ENCODE measurements around the gene SMKR1. TPM values are rescaled to one million over a fixed set of nuclear protein-coding genes. Genes with fewer than 3 reads are reported as not detected.

Gene SMKR1
- total RNA-seq, 1 experiment from 2014 or later = not detected

DNA sequence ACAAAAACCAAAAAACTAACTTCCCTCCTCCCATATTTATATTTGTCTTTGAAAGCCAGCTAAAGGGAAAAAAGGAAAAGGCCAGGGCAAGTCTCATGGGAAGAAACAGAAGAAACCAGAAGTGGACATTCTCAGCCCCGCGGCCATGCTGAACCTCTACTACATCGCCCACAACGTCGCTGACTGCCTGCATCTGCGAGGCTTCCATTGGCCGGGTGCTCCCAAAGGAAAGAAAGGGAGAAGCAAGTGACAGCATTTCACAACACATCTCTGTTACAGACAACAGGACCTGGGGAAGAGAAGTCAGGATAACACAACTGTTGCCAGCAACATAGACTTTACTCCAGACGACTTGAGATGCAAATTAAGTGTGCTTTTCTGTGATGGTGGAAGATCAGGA is 9.9 kb downstream of the SMKR1 start:
- Mint-ChIP-seq H3K36me3 (ENCODE audit: insufficient read depth, unreplicated experiment) (no peaks in the 10 kb centered on the region), H3K4me3 (ENCODE audit: low read depth, unreplicated experiment) (no peak overlapping the region), H3K27me3 (ENCODE audit: unreplicated experiment) (peaks cover 28% of the 10 kb centered on the region), H3K9me3 (ENCODE audit: low read depth, unreplicated experiment) (no peaks in the 10 kb centered on the region), H3K27ac (ENCODE audit: unreplicated experiment) (no peak overlapping the region), H3K4me1 (ENCODE audit: low read depth, unreplicated experiment) (no peaks in the 10 kb centered on the region)
- intact Hi-C loops (cut with micrococcal nuclease; ENCODE audit: unreplicated experiment) = no loop called here
- CTCF ChIA-PET = no interaction called here
- DNase-seq = no peak
- no TSS peak for BruUV-seq (replicated peaks)
- TF ChIP-seq, protein P1, sequence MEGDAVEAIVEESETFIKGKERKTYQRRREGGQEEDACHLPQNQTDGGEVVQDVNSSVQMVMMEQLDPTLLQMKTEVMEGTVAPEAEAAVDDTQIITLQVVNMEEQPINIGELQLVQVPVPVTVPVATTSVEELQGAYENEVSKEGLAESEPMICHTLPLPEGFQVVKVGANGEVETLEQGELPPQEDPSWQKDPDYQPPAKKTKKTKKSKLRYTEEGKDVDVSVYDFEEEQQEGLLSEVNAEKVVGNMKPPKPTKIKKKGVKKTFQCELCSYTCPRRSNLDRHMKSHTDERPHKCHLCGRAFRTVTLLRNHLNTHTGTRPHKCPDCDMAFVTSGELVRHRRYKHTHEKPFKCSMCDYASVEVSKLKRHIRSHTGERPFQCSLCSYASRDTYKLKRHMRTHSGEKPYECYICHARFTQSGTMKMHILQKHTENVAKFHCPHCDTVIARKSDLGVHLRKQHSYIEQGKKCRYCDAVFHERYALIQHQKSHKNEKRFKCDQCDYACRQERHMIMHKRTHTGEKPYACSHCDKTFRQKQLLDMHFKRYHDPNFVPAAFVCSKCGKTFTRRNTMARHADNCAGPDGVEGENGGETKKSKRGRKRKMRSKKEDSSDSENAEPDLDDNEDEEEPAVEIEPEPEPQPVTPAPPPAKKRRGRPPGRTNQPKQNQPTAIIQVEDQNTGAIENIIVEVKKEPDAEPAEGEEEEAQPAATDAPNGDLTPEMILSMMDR (IDR thresholded peaks at IDR 0.05; ENCODE audit: unreplicated experiment) = no peak

GRCh38 chr7:129513546-129513945 is 11.2 kb downstream of the SMKR1 start:
- Mint-ChIP-seq H3K4me3 (ENCODE audit: low read depth, unreplicated experiment) (no peak overlapping the region), H3K9me3 (ENCODE audit: low read depth, unreplicated experiment) (no peaks in the 10 kb centered on the region), H3K36me3 (ENCODE audit: insufficient read depth, unreplicated experiment) (no peaks in the 10 kb centered on the region), H3K27me3 (ENCODE audit: unreplicated experiment) (peaks cover 28% of the 10 kb centered on the region), H3K4me1 (ENCODE audit: low read depth, unreplicated experiment) (no peaks in the 10 kb centered on the region), H3K27ac (ENCODE audit: unreplicated experiment) (no peak overlapping the region)
- CTCF ChIA-PET = no interaction called here
- intact Hi-C loops (cut with micrococcal nuclease; ENCODE audit: unreplicated experiment) = no loop called here
- DNase-seq = no peak
- BruUV-seq (replicated peaks) = no TSS peak
- TF ChIP-seq, protein P1 (IDR thresholded peaks at IDR 0.05; ENCODE audit: unreplicated experiment) = no peak

- CTCF ChIA-PET = no interaction called here
- H3K27ac Mint-ChIP-seq (ENCODE audit: unreplicated experiment) = no peak overlapping the region
- no peaks in the 10 kb centered on the region for H3K9me3 Mint-ChIP-seq (ENCODE audit: low read depth, unreplicated experiment)
- TF ChIP-seq, protein P1 (IDR thresholded peaks at IDR 0.05; ENCODE audit: unreplicated experiment) = no peak
- H3K4me1 Mint-ChIP-seq (ENCODE audit: low read depth, unreplicated experiment) = no peaks in the 10 kb centered on the region
- peaks cover 35% of the 10 kb centered on the region for H3K27me3 Mint-ChIP-seq (ENCODE audit: unreplicated experiment)
- DNase-seq = no peak
- intact Hi-C loops (cut with micrococcal nuclease; ENCODE audit: unreplicated experiment) = no loop called here
- no TSS peak for BruUV-seq (replicated peaks)
- H3K36me3 Mint-ChIP-seq (ENCODE audit: insufficient read depth, unreplicated experiment) = no peaks in the 10 kb centered on the region
- H3K4me3 Mint-ChIP-seq (ENCODE audit: low read depth, unreplicated experiment) = no peak overlapping the region
Measured at GRCh38 chr7:129514683-129515082, 12.4 kb downstream of the SMKR1 start.

GRCh38 chr7:129515381-129515780 is 13.1 kb downstream of the SMKR1 start:
- DNase-seq = no peak
- BruUV-seq (replicated peaks) = no TSS peak
- Mint-ChIP-seq H3K27ac (ENCODE audit: unreplicated experiment) (no peak overlapping the region), H3K4me3 (ENCODE audit: low read depth, unreplicated experiment) (no peak overlapping the region), H3K9me3 (ENCODE audit: low read depth, unreplicated experiment) (no peaks in the 10 kb centered on the region), H3K27me3 (ENCODE audit: unreplicated experiment) (peaks cover 42% of the 10 kb centered on the region), H3K4me1 (ENCODE audit: low read depth, unreplicated experiment) (no peaks in the 10 kb centered on the region), H3K36me3 (ENCODE audit: insufficient read depth, unreplicated experiment) (no peaks in the 10 kb centered on the region)
- CTCF ChIA-PET = no interaction called here
- intact Hi-C loops (cut with micrococcal nuclease; ENCODE audit: unreplicated experiment) = no loop called here
- TF ChIP-seq, protein P1 (IDR thresholded peaks at IDR 0.05; ENCODE audit: unreplicated experiment) = no peak
